ENCODE measurements around the gene GRIA3.

GRCh38 chrX:123487669-123488068 lies 303.6 kb downstream of the GRIA3 start:
- TF ChIP-seq CTCF (IDR thresholded peaks at IDR 0.05) (no peak), POLR2A (IDR thresholded peaks at IDR 0.05) (no peak)

Measured in uterus (tissue), 2 donors.